Nephron progenitor cell (in vitro differentiated cells): ENCODE data around the gene DNMT3A.
A peak's percentile ranks its signal among the peaks of the same experiment; 100 is the strongest.

Source experiments
- DNase-seq: peaks from one replicate; pipeline ENCODE4 v3.0.0; 2021
- H3K27ac Mint-ChIP-seq: 2 replicates; pipeline ENCODE4 v1.8.0; 2021; ENCODE audit warnings: mild to moderate bottlenecking, moderate library complexity, mixed read lengths
- H3K27me3 Mint-ChIP-seq: 2 replicates; pipeline ENCODE4 v1.8.0; 2021; ENCODE audit warnings: mild to moderate bottlenecking, low read depth, mixed read lengths; ENCODE audit not compliant: poor library complexity
- H3K36me3 Mint-ChIP-seq: 2 replicates; pipeline ENCODE4 v1.8.0; 2021; ENCODE audit warnings: low read depth, mixed read lengths
- H3K4me1 Mint-ChIP-seq: 2 replicates; pipeline ENCODE4 v1.8.0; 2021; ENCODE audit warnings: mixed read lengths
- H3K4me3 Mint-ChIP-seq: 2 replicates; pipeline ENCODE4 v1.8.0; 2021; ENCODE audit warnings: mild to moderate bottlenecking, moderate library complexity, mixed read lengths
- H3K9me3 Mint-ChIP-seq: 2 replicates; pipeline ENCODE4 v1.8.0; 2021; ENCODE audit warnings: mild to moderate bottlenecking, moderate library complexity, mixed read lengths
- TF ChIP-seq, protein P1 (sequence below): fragments of 200-600 bp; sonication (generic); IDR thresholded peaks from 2 replicates; pipeline ENCODE4 v1.5.0; 2021; ENCODE audit warnings: antibody characterized with exemption

DNMT3A gene

DNA sequence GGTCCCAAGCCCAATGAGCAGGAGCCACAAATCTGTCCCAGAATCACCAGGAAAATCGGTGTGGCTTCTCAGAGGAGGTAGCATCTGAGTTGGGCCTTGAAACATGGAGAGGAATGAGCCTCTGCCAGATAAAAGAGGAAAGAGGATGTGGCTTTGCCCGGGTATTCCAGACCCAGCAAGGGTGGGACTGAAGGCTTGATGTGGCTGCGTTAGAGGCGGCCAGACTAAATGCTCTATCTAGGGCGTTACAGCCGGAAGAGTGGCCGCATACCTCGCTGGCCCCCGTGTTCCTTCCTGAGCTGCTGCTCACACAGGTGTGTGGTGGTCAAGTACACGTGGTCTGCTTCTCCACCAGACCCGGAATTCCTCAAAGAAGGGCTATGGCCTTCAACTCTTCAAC lies 139.4 kb downstream of the DNMT3A start:
- H3K27me3 Mint-ChIP-seq = peaks cover 9% of the 10 kb centered on the region
- no peaks in the 10 kb centered on the region for H3K36me3 Mint-ChIP-seq
- no peak for DNase-seq
- no peaks in the 10 kb centered on the region for H3K9me3 Mint-ChIP-seq
- H3K4me3 Mint-ChIP-seq = no peak overlapping the region
- H3K4me1 Mint-ChIP-seq = peaks cover 13% of the 10 kb centered on the region
- TF ChIP-seq, protein P1, sequence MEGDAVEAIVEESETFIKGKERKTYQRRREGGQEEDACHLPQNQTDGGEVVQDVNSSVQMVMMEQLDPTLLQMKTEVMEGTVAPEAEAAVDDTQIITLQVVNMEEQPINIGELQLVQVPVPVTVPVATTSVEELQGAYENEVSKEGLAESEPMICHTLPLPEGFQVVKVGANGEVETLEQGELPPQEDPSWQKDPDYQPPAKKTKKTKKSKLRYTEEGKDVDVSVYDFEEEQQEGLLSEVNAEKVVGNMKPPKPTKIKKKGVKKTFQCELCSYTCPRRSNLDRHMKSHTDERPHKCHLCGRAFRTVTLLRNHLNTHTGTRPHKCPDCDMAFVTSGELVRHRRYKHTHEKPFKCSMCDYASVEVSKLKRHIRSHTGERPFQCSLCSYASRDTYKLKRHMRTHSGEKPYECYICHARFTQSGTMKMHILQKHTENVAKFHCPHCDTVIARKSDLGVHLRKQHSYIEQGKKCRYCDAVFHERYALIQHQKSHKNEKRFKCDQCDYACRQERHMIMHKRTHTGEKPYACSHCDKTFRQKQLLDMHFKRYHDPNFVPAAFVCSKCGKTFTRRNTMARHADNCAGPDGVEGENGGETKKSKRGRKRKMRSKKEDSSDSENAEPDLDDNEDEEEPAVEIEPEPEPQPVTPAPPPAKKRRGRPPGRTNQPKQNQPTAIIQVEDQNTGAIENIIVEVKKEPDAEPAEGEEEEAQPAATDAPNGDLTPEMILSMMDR = no peak
- H3K27ac Mint-ChIP-seq = no peak overlapping the region

DNA sequence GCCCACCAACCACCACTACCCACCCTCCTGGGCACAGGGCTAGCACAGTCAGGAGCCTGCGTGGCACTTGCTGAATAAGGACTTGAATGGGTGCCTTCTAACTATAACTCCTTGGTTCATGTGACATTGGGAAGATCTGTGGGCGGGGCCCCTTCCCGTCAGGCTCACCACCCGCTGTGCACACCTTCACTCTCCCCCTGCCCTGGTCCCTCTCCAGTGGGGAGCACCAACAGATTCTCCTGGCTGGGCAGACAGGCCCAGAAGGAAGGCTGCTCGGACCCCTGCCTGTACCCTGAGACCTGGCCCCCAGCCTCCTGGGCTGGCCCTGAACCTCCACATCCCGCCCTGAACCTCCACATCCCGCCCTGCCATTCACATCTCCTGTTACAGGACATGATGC lies 139.9 kb downstream of the DNMT3A start:
- Mint-ChIP-seq H3K9me3 (no peaks in the 10 kb centered on the region), H3K27me3 (peaks cover 9% of the 10 kb centered on the region), H3K27ac (no peak overlapping the region), H3K4me3 (no peak overlapping the region), H3K36me3 (no peaks in the 10 kb centered on the region), H3K4me1 (peaks cover 13% of the 10 kb centered on the region)
- TF ChIP-seq, protein P1 = no peak
- DNase-seq = no peak

DNA sequence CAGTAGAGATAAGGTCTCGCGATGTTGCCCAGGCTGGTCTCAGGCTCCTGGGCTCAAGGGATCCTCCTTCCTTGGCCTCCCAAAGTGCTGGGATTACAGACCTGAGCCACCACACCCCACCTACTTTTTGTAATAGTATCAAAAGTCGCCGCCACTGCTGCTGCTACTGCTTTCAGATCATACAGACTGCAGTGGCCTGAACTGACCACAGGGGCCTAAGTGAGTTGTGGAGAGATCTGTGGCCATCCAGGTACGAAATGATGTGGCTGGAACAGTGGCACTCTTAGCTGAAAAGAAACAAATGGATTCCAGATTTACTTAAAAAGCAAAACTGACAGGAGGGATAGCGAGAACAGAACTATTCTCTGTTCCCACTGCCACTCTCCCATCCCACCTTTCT lies 140.5 kb downstream of the DNMT3A start:
- H3K36me3 Mint-ChIP-seq = no peaks in the 10 kb centered on the region
- H3K4me3 Mint-ChIP-seq = no peak overlapping the region
- DNase-seq = no peak
- peaks cover 9% of the 10 kb centered on the region for H3K27me3 Mint-ChIP-seq
- no peaks in the 10 kb centered on the region for H3K9me3 Mint-ChIP-seq
- H3K4me1 Mint-ChIP-seq = peaks cover 13% of the 10 kb centered on the region
- TF ChIP-seq, protein P1 = peak; percentile 26
- no peak overlapping the region for H3K27ac Mint-ChIP-seq

DNA sequence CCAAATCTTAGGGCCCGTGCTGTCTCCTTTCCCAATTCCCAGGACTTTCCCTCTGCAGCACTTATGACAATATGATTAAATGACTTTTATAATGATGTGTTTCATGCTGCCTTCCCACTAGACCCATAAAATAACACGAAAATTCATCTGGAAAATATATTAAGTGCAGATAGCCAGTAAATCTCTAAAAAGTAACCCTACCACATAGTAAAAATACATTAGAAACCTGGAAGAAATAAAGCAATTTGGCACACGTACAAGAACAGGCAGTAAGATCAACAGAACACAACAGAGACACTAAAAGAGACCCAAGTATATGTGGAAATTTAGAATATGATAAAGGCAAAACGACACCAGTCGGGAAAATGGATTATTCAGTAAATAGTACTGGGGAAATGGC lies 143.1 kb downstream of the DNMT3A start:
- no peak for DNase-seq
- Mint-ChIP-seq H3K27me3 (peaks cover 13% of the 10 kb centered on the region), H3K36me3 (no peaks in the 10 kb centered on the region), H3K9me3 (no peaks in the 10 kb centered on the region), H3K27ac (peak overlapping the region; percentile 8), H3K4me1 (peaks cover 17% of the 10 kb centered on the region), H3K4me3 (no peak overlapping the region)
- TF ChIP-seq, protein P1 = no peak

DNA sequence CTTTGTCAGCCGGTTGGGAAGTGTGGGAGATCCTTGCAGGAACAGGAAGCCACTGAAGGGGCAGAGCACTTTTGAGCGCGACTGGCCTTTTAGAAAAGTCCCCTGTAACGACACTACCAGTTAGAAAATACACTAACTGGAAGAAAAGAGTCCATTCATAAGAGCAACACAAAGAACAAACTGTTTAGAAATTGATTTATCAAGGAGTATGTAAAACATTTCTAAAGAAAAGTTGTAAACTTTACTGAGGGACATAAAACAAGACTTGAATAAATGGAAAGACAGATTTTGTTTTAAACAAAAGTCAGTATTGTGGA lies 143.6 kb downstream of the DNMT3A start:
- Mint-ChIP-seq H3K4me3 (no peak overlapping the region), H3K4me1 (peaks cover 17% of the 10 kb centered on the region), H3K27me3 (peaks cover 13% of the 10 kb centered on the region), H3K9me3 (no peaks in the 10 kb centered on the region), H3K36me3 (no peaks in the 10 kb centered on the region), H3K27ac (no peak overlapping the region)
- TF ChIP-seq, protein P1 = no peak
- no peak for DNase-seq

DNA sequence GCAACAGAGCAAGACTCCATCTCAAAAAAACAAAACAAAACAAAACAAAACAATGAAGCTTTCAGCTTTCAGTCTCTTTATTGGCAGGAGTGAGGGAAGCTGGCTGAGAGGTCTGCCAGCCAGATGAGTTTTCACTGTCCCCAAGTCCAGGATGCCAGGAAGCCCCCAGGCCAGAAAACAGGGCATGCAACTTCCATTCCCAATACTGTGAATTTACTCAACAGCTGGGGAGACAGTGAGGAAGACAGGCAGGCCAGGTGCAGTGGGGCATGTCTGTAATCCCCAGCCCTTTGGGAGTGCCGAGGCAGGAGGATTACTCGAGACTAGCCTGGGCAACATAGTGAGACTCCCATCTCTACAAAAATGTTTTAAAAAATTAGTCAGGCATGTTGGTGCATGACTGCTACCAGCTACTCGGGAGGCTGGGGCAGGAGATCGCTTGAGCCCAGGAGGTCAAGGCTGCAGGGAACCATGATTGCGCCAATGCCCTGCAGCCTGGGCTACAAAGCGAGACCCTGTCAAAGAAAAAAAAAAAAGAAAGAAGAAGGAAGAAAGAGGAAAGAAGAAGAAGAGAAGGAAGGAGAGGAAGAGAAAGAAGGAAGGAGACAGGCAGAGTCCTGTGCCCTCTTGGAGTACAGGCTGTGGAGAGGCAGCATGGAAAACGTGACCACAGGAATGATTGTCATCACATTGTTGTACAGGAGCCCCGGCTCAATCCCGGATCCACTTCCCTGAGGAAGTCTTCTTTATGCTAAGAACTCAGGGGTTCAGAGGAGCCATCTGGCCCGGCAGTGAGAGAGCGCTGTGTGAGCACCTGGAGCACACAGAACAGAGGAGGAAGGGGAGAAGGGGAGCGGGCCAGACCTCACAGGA lies 144.2 kb downstream of the DNMT3A start:
- Mint-ChIP-seq H3K4me3 (no peak overlapping the region), H3K27me3 (peaks cover 13% of the 10 kb centered on the region), H3K36me3 (no peaks in the 10 kb centered on the region), H3K27ac (no peak overlapping the region), H3K4me1 (peaks cover 17% of the 10 kb centered on the region), H3K9me3 (no peaks in the 10 kb centered on the region)
- TF ChIP-seq, protein P1 = no peak
- no peak for DNase-seq
